Measurements from ENCODE around the gene PSMB11.

The PSMB11 gene

GRCh38 chr14:23043754-23044153 lies 1.7 kb downstream of the PSMB11 start:
- DNase-seq (ENCODE audit: low read depth in 2 of 2) = no peak

GRCh38 chr14:23044840-23045239 lies 2.8 kb downstream of the PSMB11 start:
- no peak for DNase-seq (ENCODE audit: low read depth in 2 of 2)

- no peak for DNase-seq (ENCODE audit: low read depth in 2 of 2)
Observed at GRCh38 chr14:23045419-23046357, 3.7 kb downstream of the PSMB11 start.

- DNase-seq (ENCODE audit: low read depth in 2 of 2) = no peak
Observed at GRCh38 chr14:23047034-23047634, 5.1 kb downstream of the PSMB11 start.

- DNase-seq (ENCODE audit: low read depth in 2 of 2) = no peak
Observed at GRCh38 chr14:23047751-23048693, 6.0 kb downstream of the PSMB11 start.

GRCh38 chr14:23049011-23049410 lies 7.0 kb downstream of the PSMB11 start:
- no peak for DNase-seq (ENCODE audit: low read depth in 2 of 2)

GRCh38 chr14:23051141-23052057 lies 9.4 kb downstream of the PSMB11 start:
- DNase-seq (ENCODE audit: low read depth in 2 of 2) = no peak

- DNase-seq (ENCODE audit: low read depth in 2 of 2) = no peak
Observed at GRCh38 chr14:23052182-23052623, 10.2 kb downstream of the PSMB11 start.

- no peak for DNase-seq (ENCODE audit: low read depth in 2 of 2)
Observed at GRCh38 chr14:23052671-23053070, 10.7 kb downstream of the PSMB11 start.

- DNase-seq (ENCODE audit: low read depth in 2 of 2) = no peak
Observed at GRCh38 chr14:23053426-23053825, 11.4 kb downstream of the PSMB11 start.

GRCh38 chr14:23054000-23054811 lies 12.2 kb downstream of the PSMB11 start:
- DNase-seq (ENCODE audit: low read depth in 2 of 2) = no peak

- no peak for DNase-seq (ENCODE audit: low read depth in 2 of 2)
Observed at GRCh38 chr14:23055147-23055550, 13.1 kb downstream of the PSMB11 start.

GRCh38 chr14:23055621-23056144 lies 13.7 kb downstream of the PSMB11 start:
- no peak for DNase-seq (ENCODE audit: low read depth in 2 of 2)

GRCh38 chr14:23056145-23056955 lies 14.3 kb downstream of the PSMB11 start:
- DNase-seq (ENCODE audit: low read depth in 2 of 2) = peak; percentile 50 to 60

- peak; percentile 51 to 66 for DNase-seq (ENCODE audit: low read depth in 2 of 2)
Observed at GRCh38 chr14:23056956-23057756, 15.1 kb downstream of the PSMB11 start, which contains the start of gene CDH24. TSS of gene CDH24 (minus strand) at chr14:23057520. CDS start at chr14:23055733, 1,787 bp downstream.

- peak; percentile 75 to 81 for DNase-seq (ENCODE audit: low read depth in 2 of 2)
Observed at GRCh38 chr14:23057757-23058653, 16.0 kb downstream of the PSMB11 start.
